Thyroid gland (tissue), 4 donors: Measurements from ENCODE around the gene ARHGEF37. TPM values are rescaled to one million over a fixed set of nuclear protein-coding genes. Genes with fewer than 3 reads are reported as not detected.

Source experiments
- DNase-seq, 2 donors: peaks; one replicate each; pipeline ENCODE4 v3.0.0-alpha.2; 2019
- H3K27ac ChIP-seq, 3 donors: fragments of 200-600 bp; sonication (generic); 1 replicate in 2 of 3; 2 replicates in 1 of 3; pipeline ENCODE4 v1.5.1; 2016 to 2019; ENCODE audit warnings: mild to moderate bottlenecking in 1 of 3, moderate library complexity in 1 of 3
- H3K27me3 ChIP-seq: fragments of 200-600 bp; sonication (generic); one replicate; pipeline ENCODE4 v1.5.1; 2019
- H3K36me3 ChIP-seq, 2 donors: fragments of 200-600 bp; sonication (generic); one replicate each; pipeline ENCODE4 v1.5.1; 2016 to 2019
- H3K4me1 ChIP-seq, 2 donors: fragments of 200-600 bp; sonication (generic); one replicate each; pipeline ENCODE4 v1.5.1; 2017 to 2019
- H3K4me3 ChIP-seq, 3 donors: fragments of 200-600 bp; sonication (generic); replicated peaks in 1 of 3; 1 replicate in 2 of 3; 2 replicates in 1 of 3; pipeline ENCODE4 v1.5.1; 2016; ENCODE audit warnings: mild to moderate bottlenecking in 1 of 3
- H3K9me3 ChIP-seq: fragments of 200-600 bp; sonication (generic); one replicate; pipeline ENCODE4 v1.5.1; 2017
- POLR2A ChIP-seq, 2 donors: fragments of 450-650 bp; IDR thresholded peaks; one replicate each; pipeline ENCODE4 v1.6.1; 2017; ENCODE audit warnings: antibody characterized with exemption in 2 of 2, mild to moderate bottlenecking in 2 of 2, moderate library complexity in 1 of 2
- WGBS, 2 donors: methylation state at CpG; one replicate each; pipeline ENCODE4 v1.1.5; 2017; 5-methylcytosine and 5-hydroxymethylcytosine counted together
- intact Hi-C: fragments of 100-400 bp; cut with DNase I; formaldehyde crosslinking; loops from one replicate; pipeline ENCODE4 v1.15.1; 2023
- total RNA-seq, 4 donors: library from RNA; depleted of rRNA; stranded (reverse); fragments of >200 nt; gene quantifications; one replicate each; pipeline ENCODE4 v1.2.3, GENCODE V29; 2016
- TF ChIP-seq, protein P1 (sequence below), 6 experiments: fragments of 200-600 bp in 3 of 6; fragments of 450-650 bp in 3 of 6; sonication (generic) in 3 of 6; IDR thresholded peaks; one replicate each; pipeline ENCODE4 v1.5.1; 2016 to 2019; ENCODE audit warnings: antibody characterized with exemption in 6 of 6, mild to moderate bottlenecking in 2 of 6, inconsistent platforms in 1 of 6, moderate library complexity in 1 of 6

Gene ARHGEF37
- total RNA-seq, 4 donors from 2014 or later: 4.4 to 6.2 (median 5.5) TPM

DNA sequence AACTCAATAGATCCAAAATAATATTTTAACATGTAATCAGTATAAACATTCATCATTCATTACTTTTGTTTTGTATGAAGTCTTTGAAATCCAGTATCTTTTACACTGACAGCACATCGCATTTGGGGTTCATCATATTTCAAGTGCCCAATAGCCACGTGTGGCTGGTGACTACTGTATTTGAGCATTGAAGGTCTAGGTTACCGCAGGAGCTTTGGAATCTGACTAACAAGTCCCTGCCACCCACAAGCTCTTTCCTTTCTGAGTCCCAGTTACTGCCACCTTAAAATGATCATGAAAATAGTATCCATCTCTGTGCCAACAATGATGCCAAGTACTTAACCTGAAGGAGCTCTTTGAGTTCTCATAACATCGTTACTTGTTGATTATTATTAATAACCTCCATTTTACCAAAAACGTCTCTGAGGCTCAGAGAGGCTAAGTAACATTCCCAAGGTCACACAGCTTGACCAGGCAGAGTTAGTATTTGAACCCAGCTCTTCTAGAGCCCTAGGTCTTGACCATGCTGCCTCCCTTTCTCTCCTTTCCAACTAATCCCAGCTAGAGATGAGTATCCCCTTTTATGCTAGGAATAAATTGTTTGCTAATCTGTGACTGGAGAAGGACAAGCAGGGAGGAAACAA, 24.2 kb downstream of the ARHGEF37 start:
- DNase-seq: no peak
- TF ChIP-seq, protein P1, sequence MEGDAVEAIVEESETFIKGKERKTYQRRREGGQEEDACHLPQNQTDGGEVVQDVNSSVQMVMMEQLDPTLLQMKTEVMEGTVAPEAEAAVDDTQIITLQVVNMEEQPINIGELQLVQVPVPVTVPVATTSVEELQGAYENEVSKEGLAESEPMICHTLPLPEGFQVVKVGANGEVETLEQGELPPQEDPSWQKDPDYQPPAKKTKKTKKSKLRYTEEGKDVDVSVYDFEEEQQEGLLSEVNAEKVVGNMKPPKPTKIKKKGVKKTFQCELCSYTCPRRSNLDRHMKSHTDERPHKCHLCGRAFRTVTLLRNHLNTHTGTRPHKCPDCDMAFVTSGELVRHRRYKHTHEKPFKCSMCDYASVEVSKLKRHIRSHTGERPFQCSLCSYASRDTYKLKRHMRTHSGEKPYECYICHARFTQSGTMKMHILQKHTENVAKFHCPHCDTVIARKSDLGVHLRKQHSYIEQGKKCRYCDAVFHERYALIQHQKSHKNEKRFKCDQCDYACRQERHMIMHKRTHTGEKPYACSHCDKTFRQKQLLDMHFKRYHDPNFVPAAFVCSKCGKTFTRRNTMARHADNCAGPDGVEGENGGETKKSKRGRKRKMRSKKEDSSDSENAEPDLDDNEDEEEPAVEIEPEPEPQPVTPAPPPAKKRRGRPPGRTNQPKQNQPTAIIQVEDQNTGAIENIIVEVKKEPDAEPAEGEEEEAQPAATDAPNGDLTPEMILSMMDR (IDR thresholded peaks at IDR 0.05): no peak
- TF ChIP-seq POLR2A (IDR thresholded peaks at IDR 0.05): no peak
- peaks cover 5 to 7% of the 10 kb centered on the region in 2 donors for H3K36me3 ChIP-seq
- 83 to 87% methylated on average over 5 of the region's 5 CpGs for WGBS, 2 donors
- intact Hi-C loops: no loop called here
- no peaks in the 10 kb centered on the region for H3K27me3 ChIP-seq
- no peak overlapping the region for H3K27ac ChIP-seq
- no peaks in the 10 kb centered on the region for H3K4me1 ChIP-seq
- no peak overlapping the region for H3K4me3 ChIP-seq
- no peaks in the 10 kb centered on the region for H3K9me3 ChIP-seq

DNA sequence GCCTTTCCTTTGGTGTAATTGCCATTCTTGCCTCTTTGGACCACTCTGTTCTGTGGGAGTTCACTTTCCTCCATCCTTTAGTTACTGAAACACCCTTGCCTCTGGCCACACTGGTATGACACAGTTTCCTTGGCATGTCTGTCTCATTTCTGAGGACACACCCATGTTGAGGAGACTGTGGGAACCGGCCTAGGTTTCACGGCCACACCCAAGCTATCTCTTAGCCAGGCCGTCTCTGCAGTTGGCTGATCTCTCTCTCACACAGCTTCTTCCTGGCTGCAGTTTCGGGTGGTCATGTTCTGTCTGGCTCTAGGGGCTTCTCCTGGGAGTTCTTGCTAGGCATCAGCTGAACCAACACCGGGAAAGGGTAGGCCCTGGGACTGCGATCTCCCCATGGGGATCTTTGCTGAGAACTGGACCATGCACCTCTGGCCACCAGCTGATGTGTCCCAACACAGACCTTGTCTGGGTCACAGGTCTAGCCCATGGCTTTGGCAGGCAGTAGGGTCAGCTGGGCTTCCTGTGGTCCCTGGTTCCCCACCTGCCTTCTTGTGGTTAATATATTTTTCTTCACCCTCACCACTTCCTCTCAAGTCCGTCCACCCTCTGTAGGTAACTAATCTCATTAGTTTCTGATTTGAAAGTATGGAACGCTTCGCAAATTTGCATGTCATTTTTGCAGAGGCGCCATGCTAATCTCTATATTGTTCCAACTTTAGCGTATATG, 24.9 kb downstream of the ARHGEF37 start:
- H3K4me1 ChIP-seq: no peaks in the 10 kb centered on the region
- H3K27ac ChIP-seq: no peak overlapping the region
- intact Hi-C loops: no loop called here
- WGBS, 2 donors: 80 to 85% methylated on average over 8 to 11 of the region's 11 CpGs
- no peak for DNase-seq
- no peak overlapping the region for H3K4me3 ChIP-seq
- no peak for TF ChIP-seq POLR2A (IDR thresholded peaks at IDR 0.05)
- TF ChIP-seq, protein P1 (IDR thresholded peaks at IDR 0.05): no peak
- no peaks in the 10 kb centered on the region for H3K27me3 ChIP-seq
- peaks cover 5 to 7% of the 10 kb centered on the region in 2 donors for H3K36me3 ChIP-seq
- no peaks in the 10 kb centered on the region for H3K9me3 ChIP-seq

DNA sequence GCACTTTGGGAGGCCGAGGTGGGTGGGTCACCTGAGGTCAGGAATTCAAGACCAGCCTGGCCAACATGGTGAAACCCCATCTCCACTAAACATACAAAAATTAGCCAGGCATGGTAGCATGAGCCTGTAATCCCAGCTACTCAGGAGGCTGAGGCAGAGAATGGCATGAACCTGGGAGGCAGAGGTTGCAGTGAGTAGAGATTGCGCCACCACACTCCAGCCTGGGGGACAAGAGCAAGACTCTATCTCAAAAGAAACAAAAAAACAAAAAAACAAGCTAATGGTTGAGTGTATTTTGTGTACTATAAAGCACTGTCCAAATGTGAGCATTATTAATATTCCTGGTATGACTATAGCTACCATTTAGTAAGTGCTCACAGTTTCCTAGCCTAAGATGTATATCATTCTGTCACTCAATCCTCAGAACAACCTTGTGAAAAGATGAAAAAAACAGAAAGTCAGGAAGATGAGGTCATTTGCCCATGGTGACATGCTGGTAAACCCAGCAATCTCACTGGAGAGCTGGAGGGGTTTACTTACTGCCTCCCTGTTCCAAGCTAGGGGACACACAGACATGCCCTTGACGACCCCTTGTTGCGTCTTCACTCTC, 27.7 kb downstream of the ARHGEF37 start:
- H3K27ac ChIP-seq: no peak overlapping the region
- no peaks in the 10 kb centered on the region for H3K4me1 ChIP-seq
- intact Hi-C loops: no loop called here
- no peaks in the 10 kb centered on the region for H3K9me3 ChIP-seq
- TF ChIP-seq, protein P1 (IDR thresholded peaks at IDR 0.05): no peak
- no peak for TF ChIP-seq POLR2A (IDR thresholded peaks at IDR 0.05)
- H3K27me3 ChIP-seq: no peaks in the 10 kb centered on the region
- no peak for DNase-seq
- H3K36me3 ChIP-seq: peaks cover 5 to 7% of the 10 kb centered on the region in 2 donors
- 95% methylated on average over 4 of the region's 4 CpGs for WGBS, 2 donors
- H3K4me3 ChIP-seq: no peak overlapping the region

DNA sequence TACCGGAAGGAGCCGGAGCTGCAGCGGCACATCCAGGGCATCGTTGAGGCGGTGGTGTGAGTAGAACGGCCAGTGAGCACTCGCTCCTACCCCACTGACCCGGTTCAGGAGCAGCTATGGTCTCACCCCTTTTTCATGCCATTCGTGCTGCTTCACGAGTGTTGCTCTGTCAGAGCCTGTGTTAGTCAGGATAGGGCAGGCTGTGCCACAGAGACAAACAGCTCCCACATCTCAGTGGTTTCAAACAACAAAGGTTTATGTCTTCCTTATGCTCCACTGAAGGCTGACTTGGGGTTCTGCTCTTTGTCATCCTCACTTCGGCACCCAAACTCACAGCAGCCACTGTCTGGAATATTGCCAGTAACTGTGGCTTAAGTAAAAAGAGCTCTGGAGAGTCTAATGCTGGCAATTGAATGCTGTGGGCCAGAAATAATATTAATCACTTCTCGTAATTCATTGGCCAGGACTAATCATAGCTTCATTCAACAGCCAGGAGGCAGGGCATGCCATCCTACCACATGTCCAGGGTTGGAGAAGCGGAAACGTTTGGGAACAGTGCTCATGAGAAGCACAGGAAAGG, 28.4 kb downstream of the ARHGEF37 start:
- intact Hi-C loops: no loop called here
- no peak overlapping the region for H3K27ac ChIP-seq
- no peaks in the 10 kb centered on the region for H3K4me1 ChIP-seq
- DNase-seq: no peak
- H3K4me3 ChIP-seq: no peak overlapping the region
- H3K36me3 ChIP-seq: peaks cover 5 to 7% of the 10 kb centered on the region in 2 donors
- no peaks in the 10 kb centered on the region for H3K27me3 ChIP-seq
- WGBS, 2 donors: 93 to 95% methylated on average over 13 to 14 of the region's 14 CpGs
- TF ChIP-seq, protein P1 (IDR thresholded peaks at IDR 0.05): no peak
- no peak for TF ChIP-seq POLR2A (IDR thresholded peaks at IDR 0.05)
- H3K9me3 ChIP-seq: no peaks in the 10 kb centered on the region
